GM19372 (cell line): ENCODE data around the gene SLC35A5.

ENCODE experiments used
- ATAC-seq: cut with Tn5 transposase; IDR thresholded peaks from one replicate; pipeline ENCODE4 v1.9.1; 2021; ENCODE audit warnings: mild to moderate bottlenecking, low read depth, moderate library complexity; ENCODE audit not compliant: unreplicated experiment

Gene SLC35A5

DNA sequence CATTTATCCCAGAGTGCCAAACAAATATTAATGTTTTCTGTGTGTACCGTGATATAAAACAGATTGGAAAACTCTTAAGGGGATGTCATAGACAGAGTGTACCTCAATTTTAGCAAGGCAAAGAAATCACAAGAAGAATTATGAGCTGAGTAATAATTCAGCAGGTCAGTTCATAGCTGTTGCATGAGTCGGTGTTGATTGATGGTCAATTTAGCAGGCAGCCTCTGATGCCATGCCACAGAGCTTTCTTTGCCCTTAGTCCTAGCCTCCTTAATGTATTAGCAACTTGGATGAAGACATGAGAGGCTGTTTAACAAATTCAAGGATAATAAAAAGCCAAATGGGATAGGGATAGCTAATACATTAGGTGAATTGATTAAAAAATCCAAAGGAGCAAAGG lies 6.8 kb downstream of the SLC35A5 start:
- no peak for ATAC-seq

GRCh38 chr3:112569265-112569664 lies 7.4 kb downstream of the SLC35A5 start:
- no peak for ATAC-seq

- no peak for ATAC-seq
Measured at GRCh38 chr3:112572701-112573100, 10.9 kb downstream of the SLC35A5 start.

DNA sequence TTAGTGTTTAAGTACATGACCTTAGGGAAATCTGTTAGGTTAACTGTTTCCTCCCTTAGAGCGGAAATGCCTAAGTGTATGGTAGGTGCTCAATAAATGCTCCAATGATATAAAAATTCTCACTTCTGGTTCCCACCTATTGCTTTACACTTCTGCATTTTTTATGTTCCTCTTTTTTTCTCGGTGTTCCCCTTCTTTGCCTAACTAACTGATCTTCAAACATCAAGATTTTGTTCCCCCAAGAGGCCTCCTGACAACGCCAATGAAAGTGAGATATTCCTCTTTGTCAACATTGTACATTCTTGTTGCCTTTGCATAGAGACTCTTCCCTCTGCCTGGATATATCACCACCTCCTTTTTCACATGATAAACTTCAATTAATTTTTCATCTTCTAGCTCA lies 17.4 kb downstream of the SLC35A5 start:
- no peak for ATAC-seq

- no peak for ATAC-seq
Measured at GRCh38 chr3:112579697-112580096, 17.9 kb downstream of the SLC35A5 start.

GRCh38 chr3:112582244-112582874 lies 20.5 kb downstream of the SLC35A5 start:
- ATAC-seq: no peak

DNA sequence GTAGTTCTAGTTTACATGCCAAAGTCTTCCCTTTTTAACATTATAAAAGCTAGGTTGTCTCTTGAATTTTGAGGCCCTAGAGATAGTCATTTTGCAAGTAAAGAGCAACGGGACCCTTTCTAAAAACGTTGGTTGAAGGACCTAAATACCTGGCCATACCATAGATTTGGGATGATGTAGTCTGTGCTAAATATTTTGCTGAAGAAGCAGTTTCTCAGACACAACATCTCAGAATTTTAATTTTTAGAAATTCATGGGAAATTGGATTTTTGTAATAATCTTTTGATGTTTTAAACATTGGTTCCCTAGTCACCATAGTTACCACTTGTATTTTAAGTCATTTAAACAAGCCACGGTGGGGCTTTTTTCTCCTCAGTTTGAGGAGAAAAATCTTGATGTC lies 21.3 kb downstream of the SLC35A5 start:
- no peak for ATAC-seq

DNA sequence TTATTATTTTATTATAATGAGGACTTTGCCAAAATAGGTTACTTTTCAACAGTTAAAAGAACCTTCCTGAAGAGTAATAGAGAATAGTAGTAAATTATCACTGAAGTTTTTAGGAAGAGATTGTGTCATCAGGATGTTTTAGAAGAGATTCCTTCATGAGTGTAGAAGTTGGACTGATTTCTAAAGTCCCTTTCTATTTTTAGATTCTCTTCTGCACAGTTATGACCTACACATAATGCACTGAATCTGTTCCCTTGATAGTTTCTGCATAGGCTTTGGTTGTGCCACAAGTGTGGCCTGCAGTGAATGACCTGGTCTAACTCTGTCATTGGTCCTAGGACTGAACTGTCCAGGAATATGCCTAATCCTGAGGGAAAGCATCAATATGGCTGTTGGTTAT lies 23.9 kb downstream of the SLC35A5 start:
- ATAC-seq: no peak

DNA sequence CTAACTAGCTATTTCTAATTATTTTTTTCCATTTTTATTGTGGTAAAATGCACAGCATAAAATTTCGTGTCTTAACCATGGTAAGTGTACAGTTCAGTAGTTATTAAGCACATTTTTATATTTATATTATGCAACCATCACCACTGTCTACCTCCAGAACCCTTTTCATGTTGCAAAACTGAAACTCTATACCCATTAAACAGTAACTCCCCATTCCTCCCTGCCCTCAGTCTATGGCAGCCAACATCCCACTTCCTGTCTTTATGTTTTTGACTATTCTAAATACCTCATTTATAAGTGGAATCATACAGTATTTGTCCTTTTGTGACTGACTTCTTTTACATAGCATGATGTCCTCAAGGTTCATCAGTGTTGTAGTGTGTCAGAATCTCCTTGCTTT lies 25.5 kb downstream of the SLC35A5 start:
- ATAC-seq: no peak

- ATAC-seq: no peak
Measured at GRCh38 chr3:112593258-112593657, 31.4 kb downstream of the SLC35A5 start.

- ATAC-seq: no peak
Measured at GRCh38 chr3:112594856-112595255, 33.0 kb downstream of the SLC35A5 start.

DNA sequence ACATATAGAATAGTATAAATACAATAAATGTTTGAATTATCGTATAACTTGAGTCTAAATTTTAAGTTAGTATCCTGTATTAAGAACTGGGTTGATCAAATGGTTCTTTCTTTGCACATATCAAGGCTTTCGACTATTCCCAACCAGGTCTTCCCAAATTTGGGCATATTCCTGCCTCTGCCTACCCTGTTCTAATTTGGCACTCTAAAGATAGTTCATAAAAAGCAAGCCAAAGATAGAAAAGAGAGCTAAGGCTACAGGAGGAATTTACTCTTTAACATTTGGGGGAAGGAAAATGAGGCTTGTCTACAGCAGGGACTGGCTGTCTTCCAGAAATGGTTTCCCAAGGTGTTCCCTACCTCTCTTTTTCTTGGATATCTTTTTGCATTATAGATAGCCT lies 36.1 kb downstream of the SLC35A5 start:
- ATAC-seq: no peak

DNA sequence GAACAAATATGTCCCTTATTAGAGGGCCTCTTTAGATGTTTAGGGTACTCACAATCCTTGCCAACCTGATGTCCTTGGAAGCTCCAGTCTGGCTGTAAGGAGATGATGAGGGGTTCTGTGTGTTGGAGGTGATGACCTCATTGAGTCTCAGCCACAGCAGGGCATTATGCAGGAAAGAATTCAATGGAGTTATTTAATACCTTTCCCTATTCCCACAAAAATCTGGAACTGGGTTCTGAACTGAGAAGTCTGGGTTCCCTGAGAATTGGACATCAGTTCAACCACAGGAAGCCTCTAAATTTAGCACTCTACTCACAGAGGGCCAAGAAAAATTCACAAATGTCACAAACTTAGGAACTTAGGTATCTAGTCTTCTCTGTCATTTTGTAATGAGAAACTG lies 36.9 kb downstream of the SLC35A5 start:
- ATAC-seq: no peak

- ATAC-seq: peak; percentile 74
Measured at GRCh38 chr3:112602217-112602838, 40.5 kb downstream of the SLC35A5 start.

GRCh38 chr3:112604536-112604935 lies 42.7 kb downstream of the SLC35A5 start:
- ATAC-seq: no peak

DNA sequence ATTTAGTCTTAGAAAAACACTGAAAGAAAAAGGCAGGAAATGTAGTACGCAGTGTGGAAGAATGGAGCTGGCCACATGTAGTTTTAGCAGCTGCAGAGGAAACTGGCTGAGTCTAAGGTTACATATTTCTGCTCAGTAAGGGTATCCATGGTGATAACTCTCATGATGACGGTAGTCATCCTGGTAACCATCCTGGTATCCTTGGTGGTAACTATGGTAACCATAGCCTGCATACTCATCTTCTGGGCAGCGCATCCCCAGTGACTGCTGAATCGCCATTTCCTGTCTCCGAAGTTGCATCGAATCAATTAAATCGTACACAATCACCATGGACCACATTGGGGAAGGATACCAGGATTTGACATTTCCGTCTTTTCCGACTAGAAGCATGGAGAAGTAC lies 43.4 kb downstream of the SLC35A5 start:
- ATAC-seq: no peak

GRCh38 chr3:112606098-112606497 lies 44.3 kb downstream of the SLC35A5 start:
- ATAC-seq: no peak

DNA sequence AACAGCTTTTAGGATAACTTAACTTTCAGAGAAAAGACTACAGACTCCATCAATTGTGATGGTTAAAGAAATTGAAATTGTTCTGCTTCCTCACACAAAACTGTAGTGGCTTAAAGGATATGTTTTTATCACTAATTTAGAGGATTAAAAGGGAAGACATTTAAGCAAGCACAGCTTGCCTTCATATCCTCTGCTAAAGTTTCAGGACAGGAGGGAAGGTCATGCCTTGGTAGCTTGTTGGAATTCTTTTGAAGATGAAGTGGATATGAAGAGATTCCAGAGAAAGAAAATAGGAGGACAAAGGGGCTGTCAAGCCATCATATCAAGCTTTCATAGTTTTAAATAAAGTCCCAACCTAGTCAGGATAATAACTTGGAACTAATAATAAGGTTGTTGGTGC lies 46.0 kb downstream of the SLC35A5 start:
- no peak for ATAC-seq

DNA sequence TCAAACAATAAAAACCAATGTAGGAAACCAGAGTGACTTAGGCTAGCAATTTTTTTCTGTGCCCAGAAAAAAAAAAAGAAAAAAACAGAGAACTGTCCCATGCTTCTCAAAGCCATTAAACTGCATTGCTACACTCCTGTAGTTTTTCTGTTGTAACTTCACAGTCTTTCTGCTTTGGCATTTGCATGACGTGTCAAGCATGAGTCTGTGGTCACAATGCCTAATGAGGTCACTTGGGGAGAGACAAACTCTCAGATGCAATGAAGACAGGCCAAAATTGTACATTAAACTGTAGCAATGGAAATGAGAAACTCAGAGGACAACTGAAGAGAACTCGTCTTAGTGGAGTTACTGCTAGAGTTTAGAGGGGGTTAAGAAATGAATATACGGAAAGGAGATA lies 48.3 kb downstream of the SLC35A5 start:
- no peak for ATAC-seq

DNA sequence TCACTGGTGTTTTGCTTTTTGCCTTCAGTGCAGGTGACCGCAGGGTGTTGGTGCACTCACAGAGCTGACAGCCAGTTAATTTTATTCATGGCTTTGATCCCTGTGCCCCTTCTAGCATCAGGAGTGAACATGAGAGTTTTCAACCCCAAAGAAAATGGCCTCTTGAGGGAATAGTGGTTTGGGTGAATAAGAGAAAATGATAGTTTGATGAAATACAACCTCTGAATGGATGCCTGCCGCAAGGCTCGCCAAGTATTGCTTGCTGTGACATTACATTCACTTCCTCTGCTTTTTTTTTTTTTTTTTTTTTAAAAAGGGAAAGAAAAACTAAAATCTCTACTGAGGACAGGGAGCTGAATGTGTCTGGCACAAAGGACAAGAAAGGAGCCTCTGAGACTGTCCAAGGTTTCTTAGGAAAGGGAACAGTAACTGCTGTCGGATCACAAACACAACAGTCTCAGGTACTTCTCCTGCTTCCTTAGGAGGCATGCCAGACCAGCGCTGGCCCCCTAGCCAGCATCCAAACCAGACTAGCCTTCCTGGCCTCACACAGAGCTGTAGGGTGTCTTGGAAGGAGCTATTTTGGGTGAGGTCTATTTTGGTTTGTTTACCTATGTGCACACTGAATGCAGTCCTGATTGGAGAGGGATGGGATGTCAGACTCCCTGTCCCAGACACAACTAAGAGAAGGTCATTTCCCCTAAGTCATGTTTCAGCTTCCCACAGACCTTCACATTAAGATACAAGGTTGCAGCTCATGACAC lies 50.1 kb downstream of the SLC35A5 start:
- ATAC-seq: no peak

DNA sequence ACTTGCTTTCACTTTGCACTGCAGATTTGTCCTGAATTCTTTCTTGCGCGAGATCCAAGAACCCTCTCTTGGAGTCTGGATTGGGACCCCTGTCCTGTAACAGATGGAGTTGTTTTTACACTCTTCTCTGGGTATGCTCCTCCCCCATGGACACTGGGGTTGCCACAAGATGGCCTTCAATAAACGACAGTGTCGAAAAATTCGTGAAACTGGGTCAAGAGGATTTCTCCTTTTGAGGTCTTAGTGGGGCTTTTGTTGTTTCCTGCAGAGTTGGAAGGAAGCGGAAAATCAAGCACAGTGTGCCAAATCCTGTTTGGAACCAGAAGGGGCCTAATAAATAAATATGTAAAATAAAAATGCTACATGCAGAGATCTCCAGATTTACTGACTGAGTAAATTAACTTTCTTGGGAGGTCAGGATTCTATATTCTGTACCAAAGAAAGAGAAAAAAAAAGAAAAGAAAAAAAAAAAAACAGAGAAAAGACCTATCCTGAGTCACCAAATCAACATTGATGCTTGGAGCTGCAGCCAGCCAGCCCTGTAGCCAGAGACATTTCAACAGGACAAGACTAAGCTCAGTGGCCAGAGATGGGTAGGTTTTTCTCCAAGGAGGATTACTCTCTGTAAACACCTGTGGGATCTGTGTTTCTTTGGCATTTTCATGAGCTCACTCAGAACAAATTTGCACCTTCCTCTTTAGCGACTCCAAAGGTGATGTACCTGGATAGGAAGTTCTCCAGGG lies 54.3 kb downstream of the SLC35A5 start:
- no peak for ATAC-seq
